Neural crest cell (in vitro differentiated cells): ENCODE measurements around the gene LRGUK. TPM values are rescaled to one million over a fixed set of nuclear protein-coding genes. Genes with fewer than 3 reads are reported as not detected.

Experiments used
- DNase-seq: peaks from one replicate; pipeline ENCODE4 v3.0.0; 2021; ENCODE audit warnings: low read depth, mixed read lengths, low spot score
- H3K27ac Mint-ChIP-seq: one replicate; pipeline ENCODE4 v1.8.0; 2021; ENCODE audit warnings: mild to moderate bottlenecking, mixed read lengths; ENCODE audit not compliant: unreplicated experiment
- H3K27me3 Mint-ChIP-seq: 2 replicates; pipeline ENCODE4 v1.8.0; 2021; ENCODE audit warnings: low read depth, mild to moderate bottlenecking, mixed read lengths
- H3K36me3 Mint-ChIP-seq: 2 replicates; pipeline ENCODE4 v1.8.0; 2021; ENCODE audit warnings: low read depth, mild to moderate bottlenecking, mixed read lengths
- H3K4me1 Mint-ChIP-seq: 2 replicates; pipeline ENCODE4 v1.8.0; 2021; ENCODE audit warnings: mixed read lengths
- H3K4me3 Mint-ChIP-seq: one replicate; pipeline ENCODE4 v1.8.0; 2021; ENCODE audit warnings: mild to moderate bottlenecking, mixed read lengths
- H3K9me3 Mint-ChIP-seq: 2 replicates; pipeline ENCODE4 v1.8.0; 2021; ENCODE audit warnings: mixed read lengths
- total RNA-seq: library from RNA; stranded (reverse); gene quantifications from 2 replicates; pipeline ENCODE4 v1.2.1, GENCODE V29; 2021
- TF ChIP-seq, protein P1 (sequence below): fragments of 200-600 bp; sonication (generic); conservative IDR thresholded peaks from 2 replicates; pipeline ENCODE4 v1.5.0; 2021; ENCODE audit warnings: antibody characterized with exemption, mild to moderate bottlenecking

The LRGUK gene
- total RNA-seq, 1 donor from 2014 or later, result 1.0 TPM

DNA sequence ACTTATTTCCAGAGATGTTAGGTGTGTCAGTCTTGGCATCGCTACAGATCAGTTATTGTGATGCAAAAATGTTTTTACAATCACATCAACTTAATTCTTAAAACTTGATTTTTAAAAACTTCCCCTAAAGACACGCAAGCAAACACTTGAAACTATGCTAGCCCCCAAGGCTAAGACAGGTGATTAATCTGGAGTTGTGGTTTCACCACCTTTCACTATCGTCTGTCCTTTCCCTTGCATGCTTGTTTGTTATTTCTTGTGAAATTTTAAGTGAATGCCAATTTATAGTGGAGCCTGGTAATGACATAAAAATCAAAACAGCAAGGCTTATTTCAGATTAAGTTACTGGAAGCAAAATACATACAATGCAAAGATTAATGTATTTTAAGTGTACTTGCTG lies 119.2 kb downstream of the LRGUK start:
- Mint-ChIP-seq H3K4me1 (no peaks in the 10 kb centered on the region), H3K4me3 (no peak overlapping the region), H3K27ac (no peak overlapping the region), H3K36me3 (peaks cover 2% of the 10 kb centered on the region), H3K27me3 (peaks cover 6% of the 10 kb centered on the region), H3K9me3 (peaks cover 5% of the 10 kb centered on the region)
- TF ChIP-seq, protein P1, sequence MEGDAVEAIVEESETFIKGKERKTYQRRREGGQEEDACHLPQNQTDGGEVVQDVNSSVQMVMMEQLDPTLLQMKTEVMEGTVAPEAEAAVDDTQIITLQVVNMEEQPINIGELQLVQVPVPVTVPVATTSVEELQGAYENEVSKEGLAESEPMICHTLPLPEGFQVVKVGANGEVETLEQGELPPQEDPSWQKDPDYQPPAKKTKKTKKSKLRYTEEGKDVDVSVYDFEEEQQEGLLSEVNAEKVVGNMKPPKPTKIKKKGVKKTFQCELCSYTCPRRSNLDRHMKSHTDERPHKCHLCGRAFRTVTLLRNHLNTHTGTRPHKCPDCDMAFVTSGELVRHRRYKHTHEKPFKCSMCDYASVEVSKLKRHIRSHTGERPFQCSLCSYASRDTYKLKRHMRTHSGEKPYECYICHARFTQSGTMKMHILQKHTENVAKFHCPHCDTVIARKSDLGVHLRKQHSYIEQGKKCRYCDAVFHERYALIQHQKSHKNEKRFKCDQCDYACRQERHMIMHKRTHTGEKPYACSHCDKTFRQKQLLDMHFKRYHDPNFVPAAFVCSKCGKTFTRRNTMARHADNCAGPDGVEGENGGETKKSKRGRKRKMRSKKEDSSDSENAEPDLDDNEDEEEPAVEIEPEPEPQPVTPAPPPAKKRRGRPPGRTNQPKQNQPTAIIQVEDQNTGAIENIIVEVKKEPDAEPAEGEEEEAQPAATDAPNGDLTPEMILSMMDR, result no peak
- no peak for DNase-seq

DNA sequence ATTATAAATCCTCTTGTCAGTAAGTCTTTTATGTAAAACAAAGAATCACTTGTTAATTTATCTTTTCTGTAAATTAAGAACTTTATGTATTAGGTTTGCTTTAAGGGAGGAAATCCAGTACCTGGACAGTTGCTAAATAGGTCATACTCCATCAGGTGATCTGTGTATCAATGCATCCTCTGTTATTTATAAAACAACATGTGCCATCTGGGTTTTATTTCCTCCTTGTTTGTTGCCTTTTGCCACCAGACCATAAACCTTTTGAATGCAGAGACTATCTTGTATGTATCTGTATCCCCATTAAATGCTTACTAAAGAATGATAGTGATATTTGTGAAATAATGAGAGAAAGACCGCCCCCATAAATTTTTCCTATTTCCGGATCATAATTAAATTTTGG lies 119.6 kb downstream of the LRGUK start:
- Mint-ChIP-seq H3K4me3 (no peak overlapping the region), H3K27me3 (peaks cover 4% of the 10 kb centered on the region), H3K36me3 (no peaks in the 10 kb centered on the region), H3K9me3 (peaks cover 3% of the 10 kb centered on the region), H3K27ac (no peak overlapping the region), H3K4me1 (no peaks in the 10 kb centered on the region)
- TF ChIP-seq, protein P1, result no peak
- DNase-seq, result no peak

DNA sequence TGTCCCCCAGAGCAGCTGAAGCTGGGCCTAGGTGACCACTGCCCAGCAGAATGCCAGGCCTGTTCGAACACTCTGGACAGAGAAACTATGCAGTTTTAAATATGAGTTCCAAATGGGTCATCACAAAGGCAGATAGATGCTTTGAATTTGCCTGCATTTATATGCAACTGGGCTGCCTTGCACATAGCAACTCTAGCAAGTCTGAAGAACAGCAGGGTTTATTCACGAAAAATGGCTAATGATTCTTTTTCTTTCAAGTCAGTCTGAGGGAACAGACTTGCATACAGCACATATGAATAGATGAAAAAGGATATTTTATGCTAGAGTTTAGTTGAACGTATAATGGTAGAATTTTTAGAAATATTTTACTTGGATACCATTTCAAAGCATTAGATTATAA lies 121.1 kb downstream of the LRGUK start:
- no peaks in the 10 kb centered on the region for H3K9me3 Mint-ChIP-seq
- TF ChIP-seq, protein P1, result no peak
- H3K27ac Mint-ChIP-seq, result no peak overlapping the region

DNA sequence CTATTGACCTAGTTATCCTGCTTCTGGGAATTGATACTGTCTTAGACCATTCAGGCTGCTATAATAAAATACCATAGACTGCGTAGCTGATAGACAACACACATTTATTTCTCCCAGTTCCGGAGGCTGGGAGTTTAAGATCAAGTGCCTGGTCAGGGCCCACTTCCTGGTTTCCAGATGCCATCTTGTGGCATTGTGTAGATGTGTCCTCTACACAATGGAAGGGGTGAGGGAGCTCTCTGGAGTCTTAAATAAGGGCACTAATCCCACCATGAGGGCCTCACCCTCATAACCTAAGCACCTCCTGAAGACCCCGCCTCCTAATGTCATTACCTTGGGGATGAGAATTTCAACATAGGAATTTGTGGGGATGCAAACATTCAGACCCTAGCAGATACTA lies 127.2 kb downstream of the LRGUK start:
- H3K27me3 Mint-ChIP-seq, result no peaks in the 10 kb centered on the region
- TF ChIP-seq, protein P1, result no peak
- no peak overlapping the region for H3K27ac Mint-ChIP-seq
- no peaks in the 10 kb centered on the region for H3K36me3 Mint-ChIP-seq
- no peak for DNase-seq
- peaks cover 5% of the 10 kb centered on the region for H3K9me3 Mint-ChIP-seq
- no peak overlapping the region for H3K4me3 Mint-ChIP-seq
- no peaks in the 10 kb centered on the region for H3K4me1 Mint-ChIP-seq

More for the DNA sequence above, 121.1 kb downstream of the LRGUK start:
- Mint-ChIP-seq H3K27me3 (peaks cover 4% of the 10 kb centered on the region), H3K4me1 (no peaks in the 10 kb centered on the region), H3K36me3 (no peaks in the 10 kb centered on the region), H3K4me3 (no peak overlapping the region)
- DNase-seq, result no peak

DNA sequence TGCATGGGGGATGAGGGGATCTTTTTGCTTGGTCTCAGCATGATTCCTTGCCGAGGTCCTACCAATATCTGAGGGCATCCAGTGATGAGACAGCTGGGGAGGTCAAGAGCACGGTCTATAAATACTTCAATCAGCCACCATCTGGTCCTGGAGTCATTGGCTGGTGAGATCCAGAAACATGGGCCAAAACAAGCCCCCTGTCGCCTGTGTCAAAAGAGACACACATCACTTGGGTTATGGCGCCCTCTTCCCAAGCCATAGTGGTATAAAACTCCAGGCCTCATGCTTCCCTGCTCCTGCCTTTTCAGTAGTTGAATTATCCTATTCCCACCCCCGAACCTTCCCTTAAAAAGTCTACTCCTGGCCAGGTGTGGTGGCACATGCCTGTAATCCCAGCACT lies 128.7 kb downstream of the LRGUK start:
- Mint-ChIP-seq H3K9me3 (peaks cover 5% of the 10 kb centered on the region), H3K27me3 (no peaks in the 10 kb centered on the region), H3K4me3 (no peak overlapping the region), H3K36me3 (no peaks in the 10 kb centered on the region), H3K4me1 (no peaks in the 10 kb centered on the region), H3K27ac (no peak overlapping the region)
- no peak for DNase-seq
- TF ChIP-seq, protein P1, result no peak

DNA sequence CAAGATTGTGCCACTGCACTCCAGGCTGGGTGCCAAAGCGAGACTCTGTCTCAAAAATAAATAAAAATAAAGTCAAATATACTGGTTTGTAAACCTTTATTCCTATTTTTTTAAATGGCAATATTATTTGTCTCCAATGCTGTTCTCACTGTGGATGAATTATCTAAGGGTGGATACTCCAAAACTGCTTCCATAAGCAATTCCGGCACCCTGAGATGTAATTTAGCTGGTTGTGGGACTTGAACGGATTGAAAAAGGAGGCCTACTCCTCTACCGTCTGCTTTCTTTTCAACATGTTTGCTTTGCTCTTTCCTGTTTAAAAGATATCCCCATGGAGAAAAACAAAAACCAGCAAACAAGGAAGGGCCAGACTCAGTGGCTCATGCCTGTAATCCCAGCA lies 135.2 kb downstream of the LRGUK start:
- Mint-ChIP-seq H3K36me3 (peaks cover 3% of the 10 kb centered on the region), H3K27me3 (no peaks in the 10 kb centered on the region), H3K4me1 (no peaks in the 10 kb centered on the region), H3K9me3 (peaks cover 5% of the 10 kb centered on the region), H3K4me3 (no peak overlapping the region), H3K27ac (no peak overlapping the region)
- TF ChIP-seq, protein P1, result no peak
- DNase-seq, result no peak
